ENCODE data around the gene RNF41. TPM values are rescaled to one million over a fixed set of nuclear protein-coding genes. Genes with fewer than 3 reads are reported as not detected.

Gene RNF41
- total RNA-seq, 2 experiments from 2014 or later: 23.4 to 27.4 TPM

- ChIA-PET CTCF (interaction anchor here (4.0 kb wide), 1 partner anchor 35 kb away, joined by 41 read pairs; the partner anchor contains the start of gene SMARCC2), POLR2A (interaction anchor here (2.9 to 3.1 kb wide), 3 partner anchors 19 to 106 kb away, joined by 7 to 22 read pairs (median 16); partner anchors contain the start of genes ANKRD52 and ZC3H10)
- DNase-seq (peak; percentile 97), ATAC-seq (peak; percentile 81)
- H3K27me3 Mint-ChIP-seq: no peaks in the 10 kb centered on the region
- intact Hi-C loops (cut with micrococcal nuclease): loop anchor here (2.0 to 5.0 kb wide), 2 partner anchors 33 to 43 kb away; partner anchors contain the start of gene COQ10A
- H3K27ac Mint-ChIP-seq: peak within 1 kb of the TSS; percentile 87
- peaks cover 27% of the 10 kb centered on the region for H3K4me1 Mint-ChIP-seq (ENCODE audit: low read depth)
- H3K9me3 Mint-ChIP-seq: no peaks in the 10 kb centered on the region
- peak; percentile 89 for TF ChIP-seq CTCF (IDR thresholded peaks at IDR 0.05)
- peak within 1 kb of the TSS; percentile 98 for H3K4me3 Mint-ChIP-seq
- H3K36me3 Mint-ChIP-seq (ENCODE audit: low read depth): peaks cover 17% of the 10 kb centered on the region
Observed at GRCh38 chr12:56224102-56224701, 2.5 kb upstream of the RNF41 start, which contains the start of gene NABP2. NABP2 (plus strand) TSS chr12:56224342; CDS start chr12:56224857, 515 bp downstream.

- no peak for DNase-seq
- TF ChIP-seq CTCF (IDR thresholded peaks at IDR 0.05): no peak
- H3K36me3 Mint-ChIP-seq (ENCODE audit: low read depth): peaks cover 14% of the 10 kb centered on the region
- peak overlapping the region; percentile 87 for H3K27ac Mint-ChIP-seq
- H3K27me3 Mint-ChIP-seq: no peaks in the 10 kb centered on the region
- ATAC-seq: no peak
- H3K9me3 Mint-ChIP-seq: no peaks in the 10 kb centered on the region
- H3K4me3 Mint-ChIP-seq: peak overlapping the region; percentile 98
- intact Hi-C loops (cut with micrococcal nuclease): loop anchor here (2.0 to 5.0 kb wide), 3 partner anchors 33 to 105 kb away; partner anchors contain the start of genes COQ10A and ZC3H10
- peaks cover 27% of the 10 kb centered on the region for H3K4me1 Mint-ChIP-seq (ENCODE audit: low read depth)
- ChIA-PET POLR2A (interaction anchor here (1.1 to 3.1 kb wide), 5 partner anchors 13 to 106 kb away, joined by 3 to 22 read pairs (median 7); partner anchors contain the start of genes ANKRD52 and ZC3H10), CTCF (interaction anchor here (2.2 to 4.1 kb wide), 6 partner anchors 17 to 105 kb away, joined by 7 to 41 read pairs (median 22); partner anchors contain the start of genes ANKRD52, SMARCC2 and ZC3H10)
Observed at GRCh38 chr12:56223571-56224101, 1.9 kb upstream of the RNF41 start.

GRCh38 chr12:56222531-56222895 lies 791 bp upstream of the RNF41 start:
- Mint-ChIP-seq H3K27ac (peak overlapping the region; percentile 96), H3K4me3 (peak overlapping the region; percentile 98), H3K36me3 (ENCODE audit: low read depth) (peaks cover 14% of the 10 kb centered on the region), H3K4me1 (ENCODE audit: low read depth) (peaks cover 27% of the 10 kb centered on the region), H3K27me3 (no peaks in the 10 kb centered on the region), H3K9me3 (no peaks in the 10 kb centered on the region)
- intact Hi-C loops (cut with micrococcal nuclease): loop anchor here (2.0 to 5.0 kb wide), 2 partner anchors 45 to 104 kb away; partner anchors contain the start of genes COQ10A and ZC3H10
- TF ChIP-seq CTCF (IDR thresholded peaks at IDR 0.05): no peak
- CTCF ChIA-PET: interaction anchor here (0.7 to 4.1 kb wide), 20 partner anchors 12 to 248 kb away, joined by 3 to 41 read pairs (median 6); partner anchors contain the start of genes ANKRD52, COQ10A, ERBB3 and ESYT1
- DNase-seq: no peak
- POLR2A ChIA-PET: interaction anchor here (0.7 to 3.1 kb wide), 19 partner anchors 9 to 176 kb away, joined by 3 to 22 read pairs (median 4); partner anchors contain the start of genes ANKRD52, PAN2, SMARCC2 and STAT2
- ATAC-seq: no peak

GRCh38 chr12:56221232-56221756 lies 428 bp downstream of the RNF41 start:
- no peak for TF ChIP-seq CTCF (IDR thresholded peaks at IDR 0.05)
- intact Hi-C loops (cut with micrococcal nuclease): loop anchor here (5.0 kb wide), 1 partner anchor 46 kb away; the partner anchor contains the start of gene COQ10A
- ATAC-seq (peak; percentile 25), DNase-seq (peak; percentile 20)
- ChIA-PET CTCF (interaction anchor here (0.8 to 4.1 kb wide), 16 partner anchors 13 to 142 kb away, joined by 3 to 41 read pairs (median 7); partner anchors contain the start of genes ANKRD52, COQ10A, ERBB3 and ESYT1), POLR2A (interaction anchor here (1.2 to 3.1 kb wide), 10 partner anchors 9 to 138 kb away, joined by 3 to 22 read pairs (median 7); partner anchors contain the start of genes ANKRD52, SMARCC2, STAT2 and ZC3H10)
- Mint-ChIP-seq H3K36me3 (ENCODE audit: low read depth) (peaks cover 11% of the 10 kb centered on the region), H3K27me3 (no peaks in the 10 kb centered on the region), H3K9me3 (no peaks in the 10 kb centered on the region), H3K27ac (peak overlapping the region; percentile 96), H3K4me3 (peak overlapping the region; percentile 98), H3K4me1 (ENCODE audit: low read depth) (peaks cover 27% of the 10 kb centered on the region)

Measured in activated CD8-positive, alpha-beta T cell treated with anti-CD3 and anti-CD28 coated beads for 36 hours (primary cell).